ENCODE results near the gene DNAH5. TPM values are rescaled to one million over a fixed set of nuclear protein-coding genes. Genes with fewer than 3 reads are reported as not detected.
A peak's percentile ranks its signal among the peaks of the same experiment; 100 is the strongest.

DNAH5 gene
- total RNA-seq, 1 experiment from 2014 or later: 0.63 TPM

DNA sequence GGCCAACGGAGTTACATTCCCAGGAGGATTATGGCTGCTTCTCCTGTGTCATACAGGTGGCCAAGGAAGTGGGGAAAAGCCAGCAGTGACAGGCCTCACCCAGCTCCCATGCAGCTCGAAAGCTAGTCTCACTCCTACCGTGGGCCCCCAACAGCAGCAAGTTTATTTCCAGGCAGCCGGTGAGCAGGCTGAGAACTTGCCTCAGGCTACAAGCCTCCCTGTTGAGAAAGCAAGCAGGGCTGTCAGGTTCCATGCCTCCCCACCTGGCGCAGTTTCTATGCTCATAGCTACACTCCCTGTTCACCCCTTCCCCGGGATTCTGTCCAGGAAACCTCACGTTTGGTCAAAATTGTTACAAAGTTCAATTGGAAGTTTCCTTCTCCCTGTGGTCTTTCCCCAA lies 27.5 kb upstream of the DNAH5 start:
- DNase-seq (ENCODE audit: low read depth in 1 of 2, low spot score in 2 of 2): no peak
- Histone ChIP-seq H3K4me1 (replicated peaks) (peaks cover 2% of the 10 kb centered on the region), H3K36me3 (no peaks in the 10 kb centered on the region), H3K27ac (no peak overlapping the region), H3K9me3 (replicated peaks) (no peaks in the 10 kb centered on the region), H3K27me3 (replicated peaks) (no peaks in the 10 kb centered on the region), H3K4me3 (no peak overlapping the region)

DNA sequence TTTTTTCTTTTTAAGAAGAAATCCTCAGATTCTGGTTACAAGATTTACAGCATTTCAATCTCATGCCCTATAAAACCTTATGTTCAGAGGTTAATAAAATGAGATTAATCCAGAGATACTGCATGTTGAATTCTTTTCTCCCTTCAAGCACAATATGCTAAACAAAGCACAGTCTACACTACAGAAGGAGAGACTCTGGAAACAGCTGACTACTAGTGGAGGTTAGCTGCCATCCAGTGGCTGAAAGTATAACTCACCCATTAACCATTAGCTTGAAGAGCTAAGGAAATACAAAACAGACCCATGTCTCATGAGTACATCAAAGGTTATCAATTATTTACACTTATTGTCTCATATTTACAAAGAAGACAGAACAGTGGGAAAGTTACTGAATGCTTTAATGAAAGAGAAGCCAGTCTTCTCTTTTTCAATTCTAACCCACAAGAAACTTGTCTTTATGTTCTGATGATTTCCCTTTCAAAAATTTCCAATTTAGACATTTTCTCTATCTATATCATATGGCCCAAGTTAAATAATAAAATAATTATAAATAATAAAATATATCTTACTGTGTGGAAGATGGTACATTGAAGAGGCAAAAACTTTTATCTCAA lies 12.7 kb upstream of the DNAH5 start:
- no peaks in the 10 kb centered on the region for H3K27me3 ChIP-seq (replicated peaks)
- H3K36me3 ChIP-seq: no peaks in the 10 kb centered on the region
- H3K27ac ChIP-seq: no peak overlapping the region
- no peak overlapping the region for H3K4me3 ChIP-seq
- peak in 1 of 2 experiments; percentile 5 for DNase-seq (ENCODE audit: low read depth in 1 of 2, low spot score in 2 of 2)
- H3K9me3 ChIP-seq (replicated peaks): no peaks in the 10 kb centered on the region
- no peaks in the 10 kb centered on the region for H3K4me1 ChIP-seq (replicated peaks)

DNA sequence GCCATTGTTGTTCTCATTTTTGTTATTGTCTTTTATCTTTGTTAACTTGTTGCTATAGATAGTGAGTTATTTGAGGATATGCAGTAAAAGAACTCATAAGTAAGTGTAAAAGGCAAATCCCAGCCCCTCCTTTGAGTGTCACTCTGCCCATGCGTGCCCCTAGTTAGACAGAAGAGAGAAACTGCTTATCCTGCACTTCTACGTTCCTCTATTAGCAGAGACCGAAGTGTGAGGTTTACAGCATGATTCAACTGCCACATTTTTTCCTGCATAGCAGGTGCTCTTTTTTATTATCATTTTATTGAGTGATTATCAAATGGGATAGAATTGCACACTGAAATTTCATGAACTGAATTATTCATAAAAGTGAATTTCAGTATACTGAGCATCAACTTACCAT lies 12.0 kb upstream of the DNAH5 start:
- Histone ChIP-seq H3K4me3 (no peak overlapping the region), H3K4me1 (replicated peaks) (no peaks in the 10 kb centered on the region), H3K9me3 (replicated peaks) (no peaks in the 10 kb centered on the region), H3K27ac (no peak overlapping the region), H3K36me3 (no peaks in the 10 kb centered on the region), H3K27me3 (replicated peaks) (no peaks in the 10 kb centered on the region)
- DNase-seq (ENCODE audit: low read depth in 1 of 2, low spot score in 2 of 2): no peak

DNA sequence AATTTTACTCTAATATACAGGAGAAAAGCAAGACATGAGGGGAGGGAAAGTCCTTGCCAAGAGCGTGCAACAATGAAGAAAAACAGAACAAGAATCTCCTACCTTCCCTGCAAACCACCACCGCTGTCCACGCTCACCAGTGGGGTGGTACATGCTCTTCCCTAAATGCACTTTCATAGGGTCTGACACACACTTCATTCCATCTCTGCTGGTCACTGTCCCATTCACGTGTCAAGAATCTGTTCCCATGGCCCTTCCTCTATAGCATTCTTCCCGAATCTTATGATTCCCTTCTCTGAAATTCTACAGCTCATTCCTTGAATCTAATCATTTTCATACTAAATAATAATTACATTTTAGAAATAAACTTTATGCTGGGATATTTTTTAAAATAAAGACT lies 11.4 kb upstream of the DNAH5 start:
- H3K27ac ChIP-seq: no peak overlapping the region
- no peak for DNase-seq (ENCODE audit: low read depth in 1 of 2, low spot score in 2 of 2)

DNA sequence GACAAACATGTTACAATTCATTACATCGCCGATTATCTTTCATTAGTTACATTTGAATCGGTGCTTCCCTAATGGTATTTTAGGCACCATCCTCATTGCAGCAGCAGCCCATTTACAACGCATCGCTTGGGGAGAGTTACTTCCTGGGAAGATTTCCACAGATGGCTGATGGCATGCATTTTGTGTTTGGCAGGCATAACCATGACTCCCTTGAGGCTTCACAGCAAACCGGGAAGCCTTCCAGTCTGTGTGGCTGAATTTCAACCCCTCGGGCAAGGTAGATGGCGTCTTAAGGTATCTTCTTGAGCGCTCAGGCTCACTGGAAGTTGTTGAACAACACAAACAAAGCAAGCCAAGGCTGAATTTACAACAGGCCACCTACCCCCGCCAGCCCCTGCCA lies 1.6 kb upstream of the DNAH5 start:
- H3K4me3 ChIP-seq: no peak overlapping the region
- no peak for DNase-seq (ENCODE audit: low read depth in 1 of 2, low spot score in 2 of 2)
- no peaks in the 10 kb centered on the region for H3K27me3 ChIP-seq (replicated peaks)
- H3K4me1 ChIP-seq (replicated peaks): no peaks in the 10 kb centered on the region
- H3K9me3 ChIP-seq (replicated peaks): no peaks in the 10 kb centered on the region
- H3K27ac ChIP-seq: no peak overlapping the region
- H3K36me3 ChIP-seq: no peaks in the 10 kb centered on the region

More for the DNA sequence above, 11.4 kb upstream of the DNAH5 start:
- Histone ChIP-seq H3K4me1 (replicated peaks) (no peaks in the 10 kb centered on the region), H3K27me3 (replicated peaks) (no peaks in the 10 kb centered on the region), H3K4me3 (no peak overlapping the region), H3K36me3 (no peaks in the 10 kb centered on the region), H3K9me3 (replicated peaks) (no peaks in the 10 kb centered on the region)

DNA sequence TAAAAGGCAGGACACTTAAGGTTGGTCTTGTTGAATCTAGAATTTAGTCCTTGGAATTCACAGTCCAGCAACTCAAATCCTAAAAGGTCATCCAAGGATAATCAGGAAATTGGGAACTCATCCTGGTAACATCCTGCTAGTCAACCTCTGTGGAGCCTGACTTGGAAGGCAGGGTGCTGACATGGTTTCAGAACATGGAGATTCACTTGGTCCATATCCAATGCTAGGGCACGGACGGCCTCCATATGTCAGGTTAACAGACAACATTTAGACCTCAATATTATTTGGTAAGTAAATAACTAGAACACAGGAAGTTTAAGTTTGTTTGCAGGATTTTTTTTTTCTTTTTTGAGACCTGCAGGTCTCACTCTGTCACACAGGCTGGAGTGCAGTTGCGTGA lies 783 bp upstream of the DNAH5 start:
- Histone ChIP-seq H3K9me3 (replicated peaks) (no peaks in the 10 kb centered on the region), H3K4me1 (replicated peaks) (no peaks in the 10 kb centered on the region), H3K27ac (no peak overlapping the region), H3K4me3 (no peak overlapping the region), H3K27me3 (replicated peaks) (no peaks in the 10 kb centered on the region), H3K36me3 (no peaks in the 10 kb centered on the region)
- no peak for DNase-seq (ENCODE audit: low read depth in 1 of 2, low spot score in 2 of 2)

DNA sequence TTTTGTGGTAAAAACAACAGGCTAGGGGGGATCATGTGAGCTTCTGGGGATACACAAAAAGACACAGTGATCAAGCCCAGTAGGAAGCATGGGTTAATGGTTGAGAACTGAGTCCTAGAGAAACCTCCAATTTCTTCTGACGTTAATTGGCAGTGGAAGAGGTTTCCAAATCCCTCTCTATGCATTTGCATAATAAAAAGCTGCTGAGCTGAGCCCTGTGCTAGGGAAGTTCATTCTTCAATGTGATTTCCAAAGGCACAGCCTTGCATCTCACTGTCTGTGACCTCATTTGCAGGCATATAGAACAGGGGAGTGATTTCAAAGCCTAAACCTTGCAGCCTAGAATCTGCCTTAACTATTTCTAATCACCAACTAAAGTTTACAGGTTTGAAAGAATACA lies 812 bp downstream of the DNAH5 start:
- H3K9me3 ChIP-seq (replicated peaks): no peaks in the 10 kb centered on the region
- no peak overlapping the region for H3K27ac ChIP-seq
- no peak overlapping the region for H3K4me3 ChIP-seq
- H3K4me1 ChIP-seq (replicated peaks): no peaks in the 10 kb centered on the region
- DNase-seq (ENCODE audit: low read depth in 1 of 2, low spot score in 2 of 2): no peak
- no peaks in the 10 kb centered on the region for H3K36me3 ChIP-seq
- no peaks in the 10 kb centered on the region for H3K27me3 ChIP-seq (replicated peaks)

DNA sequence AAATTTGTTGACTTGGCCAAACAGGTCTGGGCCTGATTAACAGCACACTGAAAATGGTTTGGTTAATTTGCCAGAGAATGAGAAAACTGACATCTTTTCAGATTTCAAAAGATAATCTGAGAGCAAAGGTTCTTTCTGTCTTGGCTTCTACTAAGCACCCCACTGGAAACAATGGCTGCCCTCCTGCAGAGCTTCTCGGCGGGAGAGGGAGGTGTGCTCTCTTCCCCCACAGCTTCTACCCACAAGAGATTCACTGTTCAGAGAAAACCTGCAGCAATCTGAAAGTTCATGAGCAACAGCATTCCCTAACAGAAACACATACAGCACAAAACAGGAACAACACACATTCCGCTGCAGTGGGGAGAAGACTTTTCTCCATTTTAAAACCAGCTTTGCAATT lies 3.0 kb downstream of the DNAH5 start:
- Histone ChIP-seq H3K9me3 (replicated peaks) (no peaks in the 10 kb centered on the region), H3K27ac (no peak overlapping the region), H3K4me1 (replicated peaks) (no peaks in the 10 kb centered on the region), H3K36me3 (no peaks in the 10 kb centered on the region), H3K27me3 (replicated peaks) (no peaks in the 10 kb centered on the region), H3K4me3 (no peak overlapping the region)
- DNase-seq (ENCODE audit: low read depth in 1 of 2, low spot score in 2 of 2): no peak

DNA sequence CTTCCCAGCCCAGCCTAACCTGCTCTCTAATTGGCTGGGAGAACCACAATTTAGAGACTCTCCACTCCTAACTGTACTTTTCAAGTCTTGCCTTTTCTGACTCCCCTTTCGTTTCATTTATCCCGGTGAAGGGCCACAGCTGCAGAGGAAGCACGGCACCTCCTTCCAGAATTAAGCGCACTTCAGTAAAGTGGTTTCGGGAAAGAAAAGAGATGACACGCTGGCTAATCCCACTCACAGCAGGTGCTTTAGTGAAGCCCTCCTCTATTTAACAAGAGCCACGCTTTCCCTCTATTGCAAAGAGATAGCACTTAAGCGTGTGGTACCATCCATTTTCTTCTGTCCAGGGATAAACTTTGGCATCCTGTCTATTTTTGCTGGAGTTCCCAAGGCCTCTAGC lies 4.8 kb downstream of the DNAH5 start:
- Histone ChIP-seq H3K27me3 (replicated peaks) (no peaks in the 10 kb centered on the region), H3K9me3 (replicated peaks) (no peaks in the 10 kb centered on the region), H3K27ac (no peak overlapping the region), H3K4me1 (replicated peaks) (no peaks in the 10 kb centered on the region), H3K36me3 (no peaks in the 10 kb centered on the region), H3K4me3 (no peak overlapping the region)
- DNase-seq (ENCODE audit: low read depth in 1 of 2, low spot score in 2 of 2): no peak

DNA sequence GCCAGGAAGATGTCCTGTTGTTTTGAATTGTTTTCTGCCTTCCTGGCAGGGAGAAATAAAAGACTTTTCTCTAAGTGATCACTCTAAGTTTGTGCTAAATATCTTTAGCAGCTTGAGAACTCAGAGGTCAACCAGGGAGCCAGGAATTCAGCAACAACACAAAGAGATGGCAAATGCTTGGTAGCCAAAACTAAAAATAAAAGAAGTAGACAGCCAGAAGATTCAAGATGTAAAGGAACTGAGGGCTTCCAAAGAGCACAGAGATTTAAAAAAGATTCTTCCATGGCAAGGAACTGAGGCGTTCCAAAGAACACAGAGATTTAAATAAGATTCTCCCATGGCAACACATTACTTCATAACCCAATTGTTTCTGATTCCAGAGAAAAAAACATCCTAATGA lies 9.6 kb downstream of the DNAH5 start:
- Histone ChIP-seq H3K36me3 (no peaks in the 10 kb centered on the region), H3K4me3 (no peak overlapping the region), H3K27ac (no peak overlapping the region), H3K4me1 (replicated peaks) (no peaks in the 10 kb centered on the region), H3K9me3 (replicated peaks) (no peaks in the 10 kb centered on the region), H3K27me3 (replicated peaks) (no peaks in the 10 kb centered on the region)
- DNase-seq (ENCODE audit: low read depth in 1 of 2, low spot score in 2 of 2): no peak

DNA sequence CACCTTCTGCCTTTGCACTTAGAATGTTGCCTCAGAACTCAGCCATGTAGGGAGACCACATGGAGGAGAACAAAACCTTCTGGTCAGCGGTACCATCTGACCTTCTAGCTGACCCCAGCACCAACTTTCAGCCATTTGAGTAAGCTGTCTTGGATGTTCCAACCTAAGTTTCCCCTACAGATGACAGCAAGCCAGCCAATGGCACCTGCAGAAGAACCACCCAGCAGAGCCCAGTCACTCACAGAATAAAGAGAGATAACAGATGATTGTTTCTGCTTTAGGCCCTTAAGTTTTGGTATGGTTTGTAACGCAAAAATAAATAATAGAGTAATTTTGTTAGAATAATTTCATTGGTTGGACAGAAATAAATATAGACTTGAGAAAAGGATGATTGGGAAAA lies 10.4 kb downstream of the DNAH5 start:
- no peak for DNase-seq (ENCODE audit: low read depth in 1 of 2, low spot score in 2 of 2)
- Histone ChIP-seq H3K27ac (no peak overlapping the region), H3K27me3 (replicated peaks) (no peaks in the 10 kb centered on the region), H3K4me3 (no peak overlapping the region), H3K36me3 (no peaks in the 10 kb centered on the region), H3K4me1 (replicated peaks) (no peaks in the 10 kb centered on the region), H3K9me3 (replicated peaks) (no peaks in the 10 kb centered on the region)

DNA sequence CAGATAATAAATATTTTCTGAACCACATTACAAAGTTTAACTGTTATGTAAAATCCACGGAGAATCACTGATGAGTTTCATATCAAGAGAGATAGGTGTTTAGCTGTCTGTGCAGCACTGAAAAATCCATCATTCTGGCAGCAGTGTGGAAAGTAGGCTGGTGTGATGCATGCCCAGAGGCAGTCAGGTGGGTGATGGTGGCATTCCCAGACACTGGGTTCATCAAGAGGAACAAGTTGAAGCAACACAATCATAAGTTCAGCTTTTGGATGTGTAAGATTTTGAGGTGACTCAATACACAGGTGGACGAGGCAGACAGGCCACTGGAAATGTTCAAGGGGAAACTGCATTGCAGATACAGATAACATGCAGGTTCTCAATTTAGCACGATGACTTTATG lies 11.9 kb downstream of the DNAH5 start:
- no peak overlapping the region for H3K4me3 ChIP-seq
- DNase-seq (ENCODE audit: low read depth in 1 of 2, low spot score in 2 of 2): no peak
- no peaks in the 10 kb centered on the region for H3K27me3 ChIP-seq (replicated peaks)
- H3K27ac ChIP-seq: no peak overlapping the region
- H3K9me3 ChIP-seq (replicated peaks): no peaks in the 10 kb centered on the region
- no peaks in the 10 kb centered on the region for H3K4me1 ChIP-seq (replicated peaks)
- no peaks in the 10 kb centered on the region for H3K36me3 ChIP-seq

DNA sequence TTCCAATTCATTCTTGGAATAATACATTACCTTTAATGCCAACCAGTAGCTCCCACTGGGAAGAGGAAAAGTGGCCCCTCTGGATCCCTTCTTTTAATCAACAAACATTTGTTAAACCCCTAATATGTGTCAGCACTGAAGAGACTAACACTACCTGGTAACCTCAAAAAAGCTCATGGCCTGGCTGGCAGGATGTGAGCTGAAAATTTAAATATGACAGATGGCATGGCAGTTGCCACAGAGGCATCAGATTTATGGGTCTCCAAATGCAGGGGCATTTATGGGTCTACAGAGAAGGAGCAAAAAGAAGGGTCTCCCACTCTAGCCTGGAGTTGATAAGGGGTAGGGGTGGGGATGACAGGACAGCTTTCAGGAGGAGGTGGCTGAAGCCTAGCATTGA lies 12.5 kb downstream of the DNAH5 start:
- no peak overlapping the region for H3K4me3 ChIP-seq
- H3K27ac ChIP-seq: no peak overlapping the region
- no peak for DNase-seq (ENCODE audit: low read depth in 1 of 2, low spot score in 2 of 2)
- H3K4me1 ChIP-seq (replicated peaks): no peaks in the 10 kb centered on the region
- no peaks in the 10 kb centered on the region for H3K36me3 ChIP-seq
- H3K9me3 ChIP-seq (replicated peaks): no peaks in the 10 kb centered on the region
- no peaks in the 10 kb centered on the region for H3K27me3 ChIP-seq (replicated peaks)

DNA sequence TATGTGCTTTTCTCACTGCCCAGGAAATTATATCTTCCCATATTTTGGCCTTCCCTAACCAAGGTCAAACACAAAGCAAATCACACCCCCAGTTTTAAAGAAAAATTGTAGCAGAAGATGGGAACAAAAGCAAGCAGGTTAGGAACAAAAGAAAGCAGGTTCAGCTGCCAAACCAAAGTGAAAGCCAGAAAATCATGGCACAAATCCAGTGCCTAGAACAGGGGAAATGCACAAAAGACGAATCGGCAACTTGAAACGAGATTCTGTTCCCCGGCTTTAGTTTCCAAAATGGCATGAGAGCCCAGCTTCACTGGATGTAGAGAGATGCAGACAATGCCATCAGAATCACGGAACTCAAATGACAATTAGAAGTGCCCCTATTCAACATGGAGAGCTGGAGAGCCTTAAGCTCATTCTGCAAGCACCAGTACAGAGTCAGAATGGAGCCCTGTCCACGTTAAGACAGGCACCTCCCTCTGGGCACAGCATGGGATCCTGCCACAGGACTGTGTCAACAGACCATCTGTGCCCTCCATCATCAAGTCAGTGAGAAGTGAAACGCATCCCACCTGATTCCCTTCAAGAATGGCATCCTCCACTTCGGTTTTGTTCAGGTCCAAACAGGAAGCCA lies 13.8 kb downstream of the DNAH5 start:
- Histone ChIP-seq H3K27ac (no peak overlapping the region), H3K4me3 (no peak overlapping the region), H3K9me3 (replicated peaks) (no peaks in the 10 kb centered on the region), H3K36me3 (no peaks in the 10 kb centered on the region), H3K4me1 (replicated peaks) (no peaks in the 10 kb centered on the region), H3K27me3 (replicated peaks) (no peaks in the 10 kb centered on the region)
- no peak for DNase-seq (ENCODE audit: low read depth in 1 of 2, low spot score in 2 of 2)

DNA sequence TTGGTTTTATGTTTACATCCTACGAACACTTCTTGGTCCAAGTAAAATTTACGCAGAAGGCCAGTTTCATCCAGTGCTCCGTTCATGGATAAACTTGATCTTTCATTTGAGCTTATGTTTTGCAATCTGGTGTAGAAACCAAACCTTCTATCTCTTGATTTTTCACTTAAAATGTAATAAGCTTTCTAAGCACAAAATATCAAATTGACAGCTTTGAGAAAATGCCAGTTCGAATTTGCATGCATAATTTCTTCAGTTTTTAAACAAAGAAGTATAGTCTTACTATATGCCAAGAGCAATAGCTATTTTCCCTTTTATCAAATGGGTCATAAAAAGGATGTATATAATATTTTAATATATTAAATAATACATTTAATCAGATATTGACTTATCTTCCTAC lies 17.8 kb downstream of the DNAH5 start:
- Histone ChIP-seq H3K4me1 (replicated peaks) (no peaks in the 10 kb centered on the region), H3K27me3 (replicated peaks) (no peaks in the 10 kb centered on the region)

More for the DNA sequence above, 17.8 kb downstream of the DNAH5 start:
- Histone ChIP-seq H3K4me3 (no peak overlapping the region), H3K36me3 (no peaks in the 10 kb centered on the region), H3K9me3 (replicated peaks) (no peaks in the 10 kb centered on the region), H3K27ac (no peak overlapping the region)
- DNase-seq (ENCODE audit: low read depth in 1 of 2, low spot score in 2 of 2): no peak
